ENCODE results near the gene WDFY4. TPM values are rescaled to one million over a fixed set of nuclear protein-coding genes. Genes with fewer than 3 reads are reported as not detected.

The WDFY4 gene
- total RNA-seq, 1 experiment from 2014 or later, result 0.22 TPM

- Histone ChIP-seq H3K27me3 (ENCODE audit: insufficient read depth, low read length) (peaks cover 61% of the 10 kb centered on the region), H3K79me2 (ENCODE audit: insufficient read depth, low read length) (no peaks in the 10 kb centered on the region), H4K20me1 (ENCODE audit: insufficient read depth) (no peaks in the 10 kb centered on the region), H3K9me3 (ENCODE audit: control insufficient read depth in 1 of 2, insufficient read depth in 1 of 2, low read depth in 1 of 2, low read length in 2 of 2) (no peaks in the 10 kb centered on the region), H3K9ac (ENCODE audit: low read length) (no peak overlapping the region), H3K9me2 (ENCODE audit: insufficient read depth) (no peaks in the 10 kb centered on the region), H2AFZ (ENCODE audit: low read depth, low read length, poor library complexity, severe bottlenecking) (no peak overlapping the region), H3K4me3 (replicated peaks in 1 of 2; ENCODE audit: low read depth in 1 of 2, low read length in 2 of 2) (no peak overlapping the region), H3K4me1 (ENCODE audit: control insufficient read depth in 1 of 2, insufficient read depth in 2 of 2, low read length in 2 of 2) (no peaks in the 10 kb centered on the region), H3K27ac (ENCODE audit: low read depth, low read length) (no peak overlapping the region), H3K36me3 (ENCODE audit: control insufficient read depth in 1 of 2, insufficient read depth in 2 of 2, low read length in 2 of 2) (no peaks in the 10 kb centered on the region), H3K4me2 (ENCODE audit: low read length) (no peak overlapping the region)
- ChIA-PET RAD21 (ENCODE audit: low non-redundant PET in 1 of 2, low total read pairs in 2 of 2, uncharacterized antibody in 2 of 2, unreplicated experiment in 2 of 2) (no interaction called here), POLR2A (no interaction called here), CTCF (no interaction called here)
- DNase-seq (ENCODE audit: low read depth, low spot score), result no peak
- TF ChIP-seq JUND (IDR thresholded peaks at IDR 0.05) (no peak), SP1 (IDR thresholded peaks at IDR 0.05; ENCODE audit: low read depth) (no peak), ZNF274 (IDR thresholded peaks at IDR 0.05; ENCODE audit: low read depth, low read length) (no peak), RAD21 (IDR thresholded peaks at IDR 0.05; ENCODE audit: low read depth) (no peak), MAX (IDR thresholded peaks at IDR 0.05) (no peak), CTCF (IDR thresholded peaks at IDR 0.05 in 2 of 3, conservative IDR thresholded peaks at IDR 0.05 in 1 of 3; ENCODE audit: borderline replicate concordance in 1 of 3, insufficient read depth in 1 of 3, low read depth in 2 of 3, low read length in 2 of 3) (no peak), POLR2A (IDR thresholded peaks at IDR 0.05; ENCODE audit: borderline replicate concordance, extremely low read depth, insufficient read depth, insufficient read length) (no peak), POLR2AphosphoS5 (IDR thresholded peaks at IDR 0.05; ENCODE audit: low read depth, low read length) (no peak), CBX3 (IDR thresholded peaks at IDR 0.05; ENCODE audit: low read depth) (no peak), FOSL1 (IDR thresholded peaks at IDR 0.05; ENCODE audit: low read depth) (no peak), SIN3A (IDR thresholded peaks at IDR 0.05; ENCODE audit: low read depth) (no peak), REST (IDR thresholded peaks at IDR 0.05; ENCODE audit: low read depth) (no peak), ELF1 (IDR thresholded peaks at IDR 0.05; ENCODE audit: borderline replicate concordance, low read depth) (no peak)
- no peak for ATAC-seq
- BruUV-seq (replicated peaks), result no TSS peak
- intact Hi-C loops (cut with micrococcal nuclease), result no loop called here
These were observed 102.1 kb downstream of the WDFY4 start for GRCh38 chr10:48786606-48787282.
